NCI-H526 treated with DMSO at 0.1 percent for 48 hours (cell line): ENCODE measurements around the gene ZMAT5.
A peak's percentile ranks its signal among the peaks of the same experiment; 100 is the strongest.

Experiments used
- DNase-seq: peaks from one replicate; lab custom pipeline; 2025; lab: John Stamatoyannopoulos, UW

Gene ZMAT5

GRCh38 chr22:29766632-29767170 lies at the start of gene ZMAT5:
TSS of gene ZMAT5 (minus strand) at chr22:29767007. CDS start at chr22:29748544, 18,463 bp downstream.
- DNase-seq, result peak; percentile 83

- no peak for DNase-seq
Observed at GRCh38 chr22:29816539-29816938, 49.7 kb upstream of the ZMAT5 start.

GRCh38 chr22:29816128-29816527 lies 49.3 kb upstream of the ZMAT5 start:
- no peak for DNase-seq

GRCh38 chr22:29815580-29815979 lies 48.8 kb upstream of the ZMAT5 start:
- DNase-seq, result no peak

GRCh38 chr22:29814003-29814402 lies 47.2 kb upstream of the ZMAT5 start:
- no peak for DNase-seq

DNA sequence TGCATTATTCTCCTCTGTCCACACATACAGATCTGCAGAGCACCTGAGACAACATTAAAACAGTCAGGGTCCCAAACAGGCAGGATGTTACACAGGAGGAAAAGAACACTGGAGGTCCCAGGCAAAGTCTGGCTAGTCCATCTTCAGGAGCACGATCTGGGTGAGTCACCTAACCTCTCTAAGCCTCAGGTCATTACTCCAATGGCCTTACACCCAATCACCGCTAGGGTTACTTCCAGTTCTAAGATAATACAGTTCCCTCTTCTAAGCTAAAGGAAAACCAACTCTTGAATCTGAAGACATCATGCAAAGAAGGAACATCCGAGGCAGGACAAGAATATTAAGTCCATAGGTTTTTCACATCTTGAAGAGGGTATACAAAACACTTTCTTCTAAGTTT lies 46.8 kb upstream of the ZMAT5 start:
- no peak for DNase-seq

DNA sequence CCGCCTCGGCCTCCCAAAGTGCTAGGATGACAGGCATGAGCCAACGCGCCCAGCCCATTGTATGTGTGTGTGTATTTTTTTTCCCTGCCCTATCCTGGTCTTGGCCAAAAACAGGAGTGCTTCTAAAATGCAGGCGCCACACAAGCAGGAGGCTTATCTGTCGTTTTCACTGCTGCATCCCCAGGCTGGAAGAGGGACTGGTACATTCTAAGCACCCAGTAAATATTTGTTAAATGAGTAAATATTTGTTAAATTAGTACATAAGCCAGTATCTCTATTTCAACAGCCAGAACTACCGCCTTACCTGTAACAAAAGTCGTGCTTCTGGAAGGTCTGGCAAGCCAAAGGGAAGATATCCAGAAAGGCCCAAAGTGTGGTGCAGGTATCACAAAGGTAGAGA lies 46.3 kb upstream of the ZMAT5 start:
- DNase-seq, result no peak

- no peak for DNase-seq
Observed at GRCh38 chr22:29811377-29811776, 44.6 kb upstream of the ZMAT5 start.

DNA sequence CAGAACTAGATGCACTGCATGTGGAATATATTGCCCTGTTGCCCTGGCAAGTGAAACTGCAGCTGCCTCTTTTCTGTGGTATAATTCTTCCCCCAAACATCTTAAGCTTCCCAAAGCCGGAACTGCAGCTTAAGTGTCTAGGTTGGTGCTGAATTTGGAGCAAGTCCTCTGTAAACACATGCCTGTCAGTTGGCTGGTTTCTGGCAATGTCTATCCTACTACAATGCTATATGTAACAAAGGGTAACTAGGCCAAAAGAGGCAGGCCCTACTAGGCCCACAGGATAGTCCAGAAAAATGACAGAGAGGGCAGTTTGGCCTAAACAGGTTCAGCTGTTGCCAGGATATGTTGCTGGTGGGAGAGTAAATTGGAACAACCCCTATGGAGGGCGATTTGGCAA lies 43.4 kb upstream of the ZMAT5 start:
- no peak for DNase-seq

DNA sequence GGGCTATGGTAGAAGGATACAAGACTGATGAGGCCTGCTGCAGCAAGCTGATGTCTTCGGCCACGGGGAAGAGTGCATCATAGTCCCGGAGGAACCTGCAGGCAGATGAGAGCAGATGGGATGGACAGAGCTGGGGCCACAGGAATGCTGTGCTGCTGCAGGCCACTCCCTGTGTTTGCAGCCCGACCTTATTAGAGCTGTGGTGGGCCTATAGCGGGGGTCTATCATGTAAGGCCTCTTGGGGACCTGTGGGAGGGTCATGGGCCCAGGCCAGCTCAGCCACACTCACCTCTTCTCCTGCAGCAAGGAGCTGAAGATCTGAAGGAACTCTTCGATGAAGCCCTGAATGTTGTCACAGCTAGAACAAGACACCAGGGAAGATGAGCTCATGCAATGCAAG lies 39.4 kb upstream of the ZMAT5 start:
- DNase-seq, result no peak

DNA sequence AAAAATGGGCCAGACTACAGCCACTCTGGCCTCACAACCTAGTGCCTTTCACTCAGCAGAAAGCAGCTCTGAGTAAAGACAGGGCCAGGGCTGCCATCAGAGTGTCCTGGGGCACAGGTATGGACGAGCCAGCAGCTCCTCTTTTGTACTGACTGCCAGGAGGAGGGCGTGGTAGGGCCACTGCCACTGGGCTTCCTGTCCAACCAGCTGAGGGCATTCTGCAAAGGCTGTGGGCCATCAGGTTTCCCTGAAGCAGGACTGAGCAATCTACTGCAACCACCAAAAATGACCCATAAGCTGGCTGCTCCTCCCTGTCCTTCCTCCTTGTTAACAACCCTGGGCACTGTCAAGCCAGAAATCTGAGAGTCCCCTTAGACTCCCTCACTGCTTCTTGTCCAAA lies 38.2 kb upstream of the ZMAT5 start:
- no peak for DNase-seq

GRCh38 chr22:29803190-29803589 lies 36.4 kb upstream of the ZMAT5 start:
- no peak for DNase-seq

DNA sequence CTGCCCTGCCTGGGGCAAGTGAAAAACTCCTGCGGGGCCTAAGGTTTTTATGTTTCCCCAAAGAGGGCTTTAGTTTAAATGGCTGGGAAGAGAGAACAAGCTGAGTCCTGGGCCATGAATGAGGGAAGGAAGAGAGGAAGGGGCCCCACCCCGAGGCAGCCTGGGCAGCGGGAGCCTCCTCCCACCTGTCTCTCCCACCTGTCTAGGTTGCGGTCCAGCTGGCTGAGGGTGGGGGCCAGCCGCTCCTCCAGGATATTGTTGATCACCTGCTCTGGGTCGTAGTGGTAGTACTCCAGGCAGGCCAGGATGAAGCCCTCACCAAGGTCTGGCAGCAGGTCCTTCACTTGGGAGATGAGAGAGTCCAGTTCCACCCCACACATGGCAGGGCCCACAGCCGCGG lies 35.0 kb upstream of the ZMAT5 start:
- no peak for DNase-seq

DNA sequence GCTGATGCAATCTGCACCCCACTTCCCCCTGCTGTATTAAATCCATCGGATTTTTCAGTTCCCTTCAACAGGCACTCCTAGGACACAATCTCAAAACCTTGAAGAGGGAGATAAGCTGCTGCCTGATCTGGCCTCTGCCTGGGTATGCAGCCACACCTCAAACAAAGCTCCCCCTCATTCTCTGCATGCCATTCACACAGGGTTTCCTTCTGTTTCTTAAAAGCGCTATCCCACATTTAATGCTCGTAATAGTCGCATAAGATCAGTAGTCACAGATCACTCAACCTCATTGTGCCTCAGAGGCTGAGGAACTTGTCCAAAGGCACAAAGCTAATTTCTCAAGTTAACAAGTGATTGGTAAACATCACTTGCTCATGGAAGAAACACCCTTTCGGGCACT lies 34.3 kb upstream of the ZMAT5 start:
- DNase-seq, result no peak

GRCh38 chr22:29799217-29799680 lies 32.4 kb upstream of the ZMAT5 start:
- DNase-seq, result no peak

GRCh38 chr22:29798801-29799200 lies 32.0 kb upstream of the ZMAT5 start:
- no peak for DNase-seq

DNA sequence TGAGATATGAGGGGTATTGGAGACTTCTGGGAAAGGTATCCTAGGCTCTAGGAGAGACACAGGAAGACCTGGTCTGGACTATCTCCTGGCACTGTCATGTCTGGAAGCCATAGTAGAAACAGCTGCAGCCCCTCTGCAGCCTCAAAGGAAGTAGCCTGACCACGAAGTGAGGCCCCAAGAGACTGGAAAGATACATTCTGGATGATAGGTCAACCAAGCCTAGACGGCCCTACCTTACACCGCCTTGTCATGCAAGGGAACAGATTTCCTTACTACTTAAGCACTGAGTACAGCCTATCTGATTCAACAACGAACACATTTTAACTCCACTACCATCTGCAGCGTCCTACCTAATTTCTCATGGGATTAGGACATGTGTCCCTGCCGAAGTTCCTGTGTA lies 31.5 kb upstream of the ZMAT5 start:
- no peak for DNase-seq

DNA sequence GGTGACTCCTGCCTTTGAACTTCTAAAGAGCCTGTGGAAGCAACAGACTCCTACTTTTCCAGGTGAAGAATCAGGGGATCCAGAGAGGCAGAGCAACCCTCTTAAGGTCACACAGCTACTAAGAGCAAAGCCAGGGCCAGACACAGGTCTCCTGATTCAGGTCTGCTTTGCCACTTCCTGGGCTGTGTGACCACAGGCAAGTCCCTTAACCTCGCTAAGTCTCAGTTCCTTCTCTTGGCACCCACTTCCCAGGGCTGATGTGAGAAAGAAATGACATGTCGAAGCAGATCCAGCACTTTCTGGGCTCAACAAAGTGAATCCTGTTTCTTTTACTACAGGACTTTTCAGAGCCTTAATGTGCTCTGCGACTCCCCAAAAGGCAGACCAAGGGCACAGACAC lies 30.5 kb upstream of the ZMAT5 start:
- DNase-seq, result no peak

DNA sequence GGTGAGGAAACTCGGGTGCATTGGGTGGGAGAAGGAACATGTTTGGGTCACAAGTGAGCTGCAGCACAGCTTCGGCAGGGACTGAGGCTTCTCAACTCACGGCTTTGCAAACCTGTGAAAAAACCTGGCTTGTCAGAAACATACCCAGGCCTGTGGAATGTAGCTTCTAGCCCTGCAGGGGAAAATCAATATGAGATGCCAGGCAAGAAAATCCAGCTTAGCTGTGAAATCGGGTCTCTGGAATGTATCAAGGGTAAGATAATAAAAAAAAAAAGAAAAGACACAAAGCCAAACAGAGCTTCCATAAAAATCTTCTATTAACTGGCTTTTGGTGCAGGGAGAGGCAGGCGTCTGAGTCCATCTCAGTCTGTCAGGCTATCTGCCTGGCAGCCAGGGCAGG lies 28.9 kb upstream of the ZMAT5 start:
- DNase-seq, result no peak

DNA sequence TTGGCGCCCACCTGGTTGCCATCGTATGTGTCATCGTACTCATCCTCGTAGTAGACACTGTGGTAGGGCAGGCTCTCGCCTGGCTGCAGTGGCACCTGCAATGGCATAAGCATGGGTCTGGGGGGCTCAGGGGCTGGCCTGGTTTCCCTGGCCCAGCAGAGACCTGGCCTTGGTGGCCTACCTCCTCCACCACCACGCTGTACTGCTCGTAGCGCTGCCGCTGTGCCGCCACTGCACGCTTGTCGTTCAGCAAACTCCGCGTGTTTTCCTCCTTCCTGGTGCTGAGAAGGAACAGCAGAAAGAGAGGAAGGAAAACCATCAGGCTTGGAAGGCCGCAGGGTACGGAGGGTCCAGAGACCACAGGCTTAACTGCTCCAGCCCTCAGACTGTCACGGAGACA lies 26.6 kb upstream of the ZMAT5 start:
- DNase-seq, result no peak

GRCh38 chr22:29790061-29790460 lies 23.3 kb upstream of the ZMAT5 start:
- no peak for DNase-seq

GRCh38 chr22:29788339-29789279 lies 21.8 kb upstream of the ZMAT5 start:
- DNase-seq, result no peak

GRCh38 chr22:29787371-29787980 lies 20.7 kb upstream of the ZMAT5 start:
- no peak for DNase-seq
